ENCODE data around the gene NHLH1. TPM values are rescaled to one million over a fixed set of nuclear protein-coding genes. Genes with fewer than 3 reads are reported as not detected.

Gene NHLH1
- total and polyA plus RNA-seq, 2 of the 13 experiments (the other 11 are each of a cell fraction or from before 2014, with no cell fraction given), result 0.11 to 0.57 TPM

GRCh38 chr1:160342953-160343869 is 23.7 kb upstream of the NHLH1 start, which contains the start of the genes COPA and NCSTN (continued):
- TF ChIP-seq ZNF407 (CRISPR knock-in tag; IDR thresholded peaks at IDR 0.05; ENCODE audit: not compliant biosample characterization), result peak; percentile 79
- TF ChIP-seq ZNF772 (CRISPR knock-in tag; IDR thresholded peaks at IDR 0.05), result peak; percentile 84
- peak; percentile 100 for TF ChIP-seq ZNF574 (CRISPR knock-in tag; IDR thresholded peaks at IDR 0.05)
- 0 out of 2 replicates have a peak, but pooled peaks have one; percentile 53 for TF ChIP-seq ZNF878 (CRISPR knock-in tag; IDR thresholded peaks at IDR 0.05)
- TF ChIP-seq POLR2A (IDR thresholded peaks at IDR 0.05; ENCODE audit: insufficient read depth in 1 of 2, low read depth in 2 of 2, low read length in 2 of 2), result peak; percentile 88 to 95
- TF ChIP-seq RBFOX2 (IDR thresholded peaks at IDR 0.05; ENCODE audit: low read depth, low read length), result peak; percentile 83
- TF ChIP-seq NONO (IDR thresholded peaks at IDR 0.05), result no peak
- TF ChIP-seq NONO (CRISPR knock-in tag; conservative IDR thresholded peaks at IDR 0.05), result peak; percentile 66; the same call in 1 of the 2 replicates
- peak; percentile 41; the same call in 1 of the 2 replicates for TF ChIP-seq ZHX1 (CRISPR knock-in tag; IDR thresholded peaks at IDR 0.05; ENCODE audit: low read depth)
- TF ChIP-seq ARHGAP35 (CRISPR knock-in tag; IDR thresholded peaks at IDR 0.05; ENCODE audit: borderline replicate concordance), result no peak; the same call in 1 of the 2 replicates
- peak; percentile 69; the same call in 1 of the 2 replicates for TF ChIP-seq GMEB1 (CRISPR knock-in tag; IDR thresholded peaks at IDR 0.05; ENCODE audit: borderline replicate concordance)
